ENCODE results near the gene NSF.
"Not testable (repeated sequence)": the region's sequence is repeated elsewhere in the genome, so short reads cannot be mapped to it uniquely, and the experiment has no call there.

NSF gene

DNA sequence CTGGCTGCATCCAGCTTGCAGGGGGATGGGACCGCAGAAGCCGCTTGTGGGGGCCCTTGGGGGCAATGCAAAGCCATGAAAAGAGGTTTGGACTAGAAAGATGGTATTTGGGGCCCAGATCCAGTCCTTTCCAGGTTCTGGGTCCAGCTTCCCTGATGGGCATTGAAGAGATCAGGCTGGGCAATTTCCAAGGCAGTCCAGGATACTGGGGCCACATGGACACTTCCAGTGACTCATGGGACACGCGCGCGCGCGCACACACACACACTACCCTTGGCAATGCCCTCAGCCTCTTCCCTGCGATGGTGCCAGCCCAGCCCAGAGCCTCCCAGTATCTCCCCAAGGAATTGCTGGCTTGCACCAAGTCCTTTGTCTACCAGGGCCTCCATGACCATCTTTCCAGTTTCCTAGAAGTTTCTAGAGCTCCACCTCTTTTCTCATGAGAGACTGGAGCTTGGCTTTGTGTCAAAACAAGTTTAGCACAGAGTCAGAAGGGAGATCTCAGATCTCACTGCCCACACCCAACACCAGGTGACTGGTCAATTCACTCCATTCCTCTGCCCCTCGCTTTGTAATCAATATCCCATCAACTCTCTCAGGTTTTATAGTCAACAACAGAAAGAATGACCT is 183.8 kb downstream of the NSF start:
- no peak for DNase-seq (ENCODE audit: low read depth)

DNA sequence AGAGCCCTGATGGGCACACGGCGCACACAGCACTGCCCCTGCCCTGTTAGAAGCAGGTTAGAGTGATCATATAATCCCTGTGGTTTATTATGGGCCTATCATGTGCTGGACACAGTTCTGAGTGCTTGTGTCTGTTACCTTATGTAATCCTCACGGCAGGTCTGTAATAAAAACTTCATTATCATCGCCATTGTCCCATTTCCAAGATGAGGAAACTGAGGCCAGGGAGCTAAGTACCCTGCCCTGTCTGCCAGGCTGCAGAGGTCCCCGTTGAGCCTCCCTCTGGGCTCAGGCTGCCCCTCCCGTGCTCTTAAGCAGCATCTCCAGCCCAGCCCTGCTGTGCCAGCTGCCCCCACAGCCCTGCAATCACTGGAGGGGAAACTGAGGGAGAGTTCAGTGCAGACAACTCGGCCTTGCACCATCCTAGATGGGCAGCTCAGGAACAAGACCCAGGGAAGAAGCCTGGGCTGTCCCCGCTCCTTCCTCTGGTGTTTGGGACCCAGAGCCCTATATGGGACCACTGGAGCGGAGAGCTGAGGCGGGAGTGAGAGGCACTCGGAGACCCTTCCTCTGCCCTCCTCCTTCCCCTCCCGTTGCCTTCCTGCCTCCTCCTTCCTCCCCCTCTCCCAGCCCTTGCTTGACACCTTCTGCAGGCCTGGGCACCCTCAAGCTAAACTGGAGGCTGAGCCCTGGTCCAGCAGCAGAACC is 186.0 kb downstream of the NSF start:
- DNase-seq (ENCODE audit: low read depth): no peak

GRCh38 chr17:46777943-46778915 is 187.8 kb downstream of the NSF start:
- no peak for DNase-seq (ENCODE audit: low read depth)

- no peak for DNase-seq (ENCODE audit: low read depth)
Measured at GRCh38 chr17:46780003-46780373, 189.5 kb downstream of the NSF start.

GRCh38 chr17:46782250-46782953 is 191.9 kb downstream of the NSF start:
- no peak for DNase-seq (ENCODE audit: low read depth)

GRCh38 chr17:46783031-46783593 is 192.6 kb downstream of the NSF start:
- no peak for DNase-seq (ENCODE audit: low read depth)

DNA sequence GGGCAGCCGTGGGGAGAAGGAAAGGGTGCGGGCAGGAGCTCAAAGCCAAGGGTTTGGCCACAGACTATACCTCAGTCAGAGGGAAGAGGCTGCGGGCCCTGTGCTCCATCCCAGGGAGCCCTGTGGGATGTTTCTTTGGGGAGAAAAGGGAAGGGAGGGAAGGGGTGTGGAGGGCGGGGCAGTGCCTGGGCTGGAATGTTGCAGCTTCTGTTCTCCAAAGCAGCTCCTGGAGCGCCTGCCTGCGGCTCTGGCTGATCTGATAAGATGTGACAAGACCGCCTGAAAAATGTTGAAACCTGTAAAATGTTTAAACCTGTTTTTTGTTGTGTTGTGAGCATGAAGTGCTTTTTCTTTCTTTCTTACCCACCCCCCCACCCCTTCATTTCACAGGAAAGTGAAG is 195.2 kb downstream of the NSF start:
- no peak for DNase-seq (ENCODE audit: low read depth)

- no peak for DNase-seq (ENCODE audit: low read depth)
Measured at GRCh38 chr17:46787478-46787877, 197.0 kb downstream of the NSF start.

- DNase-seq (ENCODE audit: low read depth): no peak
Measured at GRCh38 chr17:46788300-46788699, 197.8 kb downstream of the NSF start.

DNA sequence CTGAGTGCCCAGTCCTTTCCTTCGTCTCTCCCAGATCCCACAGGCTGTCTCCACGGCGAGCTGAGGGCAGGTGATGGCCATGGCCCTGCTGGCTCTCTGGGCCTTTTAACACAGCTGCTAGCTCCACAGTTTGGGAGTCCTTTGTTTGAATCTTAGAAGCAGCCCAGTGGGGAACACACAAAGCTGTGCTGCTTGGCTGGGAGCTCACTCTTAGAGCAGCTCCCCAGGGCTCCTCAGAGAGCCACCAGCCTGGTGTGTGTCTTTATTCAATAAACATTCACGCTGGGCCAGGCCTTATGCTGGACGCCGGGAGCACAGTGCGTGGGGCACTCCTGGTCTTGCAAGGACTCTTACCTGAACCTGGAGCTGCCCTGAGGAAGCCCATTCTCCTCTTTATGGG is 198.3 kb downstream of the NSF start:
- DNase-seq (ENCODE audit: low read depth): no peak

- no peak for DNase-seq (ENCODE audit: low read depth)
Measured at GRCh38 chr17:46789610-46790009, 199.1 kb downstream of the NSF start.

GRCh38 chr17:46790216-46790615 is 199.7 kb downstream of the NSF start:
- no peak for DNase-seq (ENCODE audit: low read depth)

DNA sequence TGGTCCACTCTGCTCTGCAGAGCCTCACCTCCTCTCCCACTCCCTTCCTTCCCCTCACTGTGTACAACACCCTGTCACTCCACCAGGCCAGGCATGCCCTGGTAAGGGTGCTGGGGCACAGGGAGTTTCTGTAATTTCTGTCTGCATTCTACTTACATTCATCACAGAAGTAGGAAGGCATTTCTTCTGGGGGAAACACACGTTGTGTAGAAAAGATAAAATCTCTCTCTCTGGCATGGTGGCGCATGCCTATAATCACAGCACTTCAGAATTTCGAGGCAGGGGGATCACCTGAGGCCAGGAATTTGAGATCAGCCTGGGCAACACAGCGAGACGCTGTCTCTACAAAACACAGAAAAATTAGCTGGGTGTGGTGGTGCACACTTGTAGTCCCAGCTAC is 201.1 kb downstream of the NSF start:
- DNase-seq (ENCODE audit: low read depth): no peak

DNA sequence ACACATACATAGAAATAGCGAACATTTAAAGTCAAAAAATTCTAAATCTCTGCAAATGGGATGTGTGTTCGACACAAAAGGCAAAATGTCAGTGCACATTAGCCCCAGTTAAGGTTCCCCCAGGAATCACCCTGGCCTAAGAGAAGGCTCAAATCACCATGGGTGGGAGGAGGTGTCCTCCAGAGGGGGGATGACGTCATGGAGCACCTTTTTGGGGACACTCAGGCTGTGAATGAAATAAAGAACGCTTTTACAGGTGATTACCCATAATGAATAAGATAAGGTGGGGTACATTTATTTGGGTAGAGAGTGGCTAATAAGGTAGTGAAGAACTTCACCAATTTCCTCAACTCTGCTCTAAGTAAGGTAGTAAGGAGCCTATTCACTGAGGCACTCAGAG is 201.6 kb downstream of the NSF start:
- DNase-seq (ENCODE audit: low read depth): no peak

DNA sequence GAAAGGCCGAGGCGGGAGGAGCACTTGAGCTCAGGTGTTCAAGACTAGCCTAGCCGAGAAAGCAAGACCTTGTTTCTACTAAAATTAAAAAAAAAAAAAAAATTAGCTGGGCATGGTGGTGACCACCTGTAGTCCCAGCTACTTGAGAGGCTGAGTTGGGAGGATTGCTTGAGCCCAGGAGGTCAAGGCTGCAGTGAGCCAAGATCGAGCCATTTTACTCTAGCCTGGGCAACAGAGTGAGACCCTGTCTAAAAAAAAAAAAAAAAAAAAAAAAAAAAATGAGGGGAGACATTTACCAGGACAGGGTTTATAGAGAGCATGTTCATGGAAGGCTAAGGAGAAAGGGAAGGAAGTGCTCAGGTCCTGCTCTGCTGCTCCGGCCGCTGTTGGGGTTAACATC is 202.6 kb downstream of the NSF start:
- DNase-seq (ENCODE audit: low read depth): not testable (repeated sequence)

- no peak for DNase-seq (ENCODE audit: low read depth)
Measured at GRCh38 chr17:46793541-46793940, 203.1 kb downstream of the NSF start.

GRCh38 chr17:46794318-46794717 is 203.8 kb downstream of the NSF start:
- DNase-seq (ENCODE audit: low read depth): no peak

- DNase-seq (ENCODE audit: low read depth): no peak
Measured at GRCh38 chr17:46795379-46795952, 205.0 kb downstream of the NSF start.

DNA sequence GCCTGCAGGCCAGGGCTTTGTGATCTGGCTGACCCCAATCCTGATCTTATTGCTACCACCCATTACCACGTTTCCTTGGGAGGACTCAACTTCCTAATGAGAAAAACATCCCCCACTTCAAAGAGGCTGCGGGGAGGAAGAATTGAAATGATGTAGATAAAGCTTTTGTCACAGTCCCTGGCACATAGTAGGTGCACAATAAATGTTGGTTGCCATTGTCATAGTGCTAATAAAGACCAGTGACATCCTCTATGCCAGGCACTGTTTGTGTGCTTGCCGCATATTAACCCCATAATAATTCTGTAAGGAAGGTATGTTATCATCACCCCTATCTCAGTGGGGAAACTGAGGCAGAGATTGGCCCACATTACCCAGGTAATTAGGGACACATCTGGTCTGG is 205.6 kb downstream of the NSF start:
- no peak for DNase-seq (ENCODE audit: low read depth)

- no peak for DNase-seq (ENCODE audit: low read depth)
Measured at GRCh38 chr17:46796524-46796923, 206.1 kb downstream of the NSF start.

DNA sequence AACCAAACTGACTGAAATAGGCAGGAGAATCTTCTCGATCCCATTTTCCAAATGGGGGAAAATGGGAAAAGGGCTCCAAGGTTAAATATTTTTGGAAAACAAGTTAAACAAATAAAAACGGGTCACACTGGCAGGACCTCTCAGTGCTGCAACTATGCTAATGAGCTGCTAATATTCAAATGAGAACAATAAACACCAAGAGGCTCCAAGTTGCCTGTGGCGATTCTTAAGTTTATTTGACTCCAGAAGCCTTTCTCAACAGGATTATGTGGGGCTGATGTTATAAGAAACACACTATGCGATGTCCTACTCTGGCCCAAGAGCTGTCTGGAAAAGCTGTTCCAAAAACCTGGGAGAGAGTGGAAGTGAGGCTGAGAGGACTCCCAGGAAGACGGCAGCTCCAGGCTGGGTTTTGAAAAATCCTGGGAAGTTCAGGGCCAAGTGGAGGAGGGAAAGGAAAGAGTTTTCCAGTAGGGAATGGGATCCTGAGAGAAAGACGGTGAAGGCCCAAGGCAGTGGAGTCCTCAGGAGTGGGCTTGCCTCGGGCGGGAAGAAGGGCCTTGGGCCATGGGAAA is 206.6 kb downstream of the NSF start:
- DNase-seq (ENCODE audit: low read depth): no peak
